H9 (cell line): ENCODE measurements around the gene ARHGEF2. TPM values are rescaled to one million over a fixed set of nuclear protein-coding genes. Genes with fewer than 3 reads are reported as not detected.

Source experiments
- DNase-seq: peaks from one replicate; pipeline ENCODE4 v3.0.0-alpha.2; 2017
- H2AFZ ChIP-seq: one replicate; pipeline ENCODE4 v1.6.1; 2013; ENCODE audit warnings: mild to moderate bottlenecking, low read length, control low read depth, moderate library complexity
- H2AK5ac ChIP-seq: 2 replicates; pipeline ENCODE4 v1.6.1; 2013; ENCODE audit warnings: low read length, control low read depth, mixed read lengths; ENCODE audit not compliant: insufficient read length
- H2BK120ac ChIP-seq: one replicate; pipeline ENCODE4 v1.6.1; 2013; ENCODE audit warnings: low read depth, mild to moderate bottlenecking, low read length, control low read depth, inconsistent platforms; ENCODE audit not compliant: poor library complexity, severe bottlenecking
- H2BK12ac ChIP-seq: 2 replicates; pipeline ENCODE4 v1.6.1; 2013; ENCODE audit warnings: low read length, control low read depth, mixed read lengths, low read depth; ENCODE audit not compliant: insufficient read length
- H2BK15ac ChIP-seq: 2 replicates; pipeline ENCODE4 v1.6.1; 2013; ENCODE audit warnings: low read depth, low read length, control low read depth
- H2BK20ac ChIP-seq: one replicate; pipeline ENCODE4 v1.6.1; 2013; ENCODE audit warnings: low read depth, mild to moderate bottlenecking, low read length, control low read depth, inconsistent platforms; ENCODE audit not compliant: poor library complexity, severe bottlenecking
- H2BK5ac ChIP-seq: 2 replicates; pipeline ENCODE4 v1.6.1; 2013; ENCODE audit warnings: low read length, control low read depth, mixed read lengths; ENCODE audit not compliant: insufficient read length
- H3K14ac ChIP-seq: 2 replicates; pipeline ENCODE4 v1.6.1; 2013; ENCODE audit warnings: low read length, control low read depth; ENCODE audit not compliant: insufficient read depth
- H3K18ac ChIP-seq: 2 replicates; pipeline ENCODE4 v1.6.1; 2013; ENCODE audit warnings: low read depth, mild to moderate bottlenecking, mixed read lengths, low read length, control low read depth; ENCODE audit not compliant: insufficient read length
- H3K23ac ChIP-seq: 2 replicates; pipeline ENCODE4 v1.6.1; 2013; ENCODE audit warnings: low read length, control low read depth, mixed read lengths, low read depth; ENCODE audit not compliant: insufficient read length
- H3K23me2 ChIP-seq: 2 replicates; pipeline ENCODE4 v1.6.1; 2013; ENCODE audit warnings: low read depth, mild to moderate bottlenecking, mixed read lengths, low read length, control low read depth; ENCODE audit not compliant: insufficient read length, poor library complexity, severe bottlenecking
- H3K27ac ChIP-seq: 2 replicates; pipeline ENCODE4 v1.5.1; 2013; ENCODE audit warnings: low read length, control low read depth, mixed read lengths, low read depth; ENCODE audit not compliant: insufficient read length
- H3K27me3 ChIP-seq: 2 replicates; pipeline ENCODE4 v1.6.1; 2013; ENCODE audit warnings: low read length, control low read depth, inconsistent platforms; ENCODE audit not compliant: insufficient read depth
- H3K4ac ChIP-seq: 2 replicates; pipeline ENCODE4 v1.6.1; 2013; ENCODE audit warnings: low read depth, mild to moderate bottlenecking, control low read depth, inconsistent platforms, low read length, moderate library complexity
- H3K4me1 ChIP-seq: 2 replicates; pipeline ENCODE4 v1.6.1; 2013; ENCODE audit warnings: low read length, control low read depth, inconsistent platforms; ENCODE audit not compliant: insufficient read depth
- H3K4me2 ChIP-seq: 2 replicates; pipeline ENCODE4 v1.6.1; 2013; ENCODE audit warnings: low read length, control low read depth, mixed read lengths; ENCODE audit not compliant: insufficient read length, insufficient read depth
- H3K56ac ChIP-seq: 2 replicates; pipeline ENCODE4 v1.6.1; 2013; ENCODE audit warnings: low read depth, mild to moderate bottlenecking, mixed read lengths, low read length, control low read depth; ENCODE audit not compliant: insufficient read length
- H3K79me1 ChIP-seq: 2 replicates; pipeline ENCODE4 v1.6.1; 2013; ENCODE audit warnings: low read depth, mild to moderate bottlenecking, moderate library complexity, low read length, control low read depth, inconsistent platforms; ENCODE audit not compliant: insufficient read depth, poor library complexity, severe bottlenecking
- H3K79me2 ChIP-seq: 2 replicates; pipeline ENCODE4 v1.6.1; 2013; ENCODE audit warnings: low read length, control low read depth, inconsistent platforms; ENCODE audit not compliant: insufficient read depth
- H3K9ac ChIP-seq: 2 replicates; pipeline ENCODE4 v1.6.1; 2013; ENCODE audit warnings: low read length, control low read depth, mixed read lengths; ENCODE audit not compliant: insufficient read length; ENCODE audit errors: extremely low read depth
- H3K9me3 ChIP-seq: one replicate; pipeline ENCODE4 v1.6.1; 2013; ENCODE audit warnings: low read depth, low read length, inconsistent platforms; ENCODE audit not compliant: control insufficient read depth
- H3T11ph ChIP-seq: one replicate; pipeline ENCODE4 v1.6.1; 2013; ENCODE audit warnings: mild to moderate bottlenecking, low read length, control low read depth, inconsistent platforms
- H4K20me1 ChIP-seq: one replicate; pipeline ENCODE4 v1.6.1; 2013; ENCODE audit not compliant: control insufficient read depth, insufficient read length, insufficient read depth
- H4K5ac ChIP-seq: 2 replicates; pipeline ENCODE4 v1.6.1; 2013; ENCODE audit warnings: low read depth, mild to moderate bottlenecking, mixed read lengths, low read length, control low read depth; ENCODE audit not compliant: insufficient read length
- H4K8ac ChIP-seq: replicated peaks from 2 replicates; pipeline ENCODE4 v1.6.1; 2013; ENCODE audit warnings: low read length, control low read depth, mixed read lengths, low read depth; ENCODE audit not compliant: insufficient read length
- H4K91ac ChIP-seq: 2 replicates; pipeline ENCODE4 v1.6.1; 2013; ENCODE audit warnings: low read depth, mild to moderate bottlenecking, moderate library complexity, mixed read lengths, low read length, control low read depth; ENCODE audit not compliant: insufficient read length
- H3K27ac Mint-ChIP-seq, 3 experiments: 2 replicates in 2 of 3; 3 replicates in 1 of 3; pipeline ENCODE4 v1.8.0; 2020 to 2021; ENCODE audit warnings: mixed read lengths in 3 of 3, mild to moderate bottlenecking in 1 of 3, moderate library complexity in 1 of 3
- H3K27me3 Mint-ChIP-seq: 2 replicates; pipeline ENCODE4 v1.8.0; 2021; ENCODE audit warnings: low read depth, mild to moderate bottlenecking, moderate library complexity, mixed read lengths
- H3K36me3 Mint-ChIP-seq, 3 experiments: 2 replicates in 2 of 3; 3 replicates in 1 of 3; pipeline ENCODE4 v1.8.0; 2020 to 2021; ENCODE audit warnings: low read depth in 3 of 3, mixed read lengths in 3 of 3; ENCODE audit not compliant: insufficient read depth in 1 of 3
- H3K4me1 Mint-ChIP-seq, 2 experiments: 2 replicates each; pipeline ENCODE4 v1.8.0; 2020; ENCODE audit warnings: mixed read lengths in 2 of 2
- H3K4me3 Mint-ChIP-seq, 2 experiments: 2 replicates in 1 of 2; 3 replicates in 1 of 2; pipeline ENCODE4 v1.8.0; 2020 to 2021; ENCODE audit warnings: mild to moderate bottlenecking in 2 of 2, mixed read lengths in 2 of 2, moderate library complexity in 1 of 2
- H3K9me3 Mint-ChIP-seq, 2 experiments: 2 replicates in 1 of 2; 3 replicates in 1 of 2; pipeline ENCODE4 v1.8.0; 2020; ENCODE audit warnings: mild to moderate bottlenecking in 2 of 2, mixed read lengths in 2 of 2, moderate library complexity in 1 of 2
- CTCF ChIP-seq: fragments of 200-600 bp; sonication (generic); conservative IDR thresholded peaks from 3 replicates; pipeline ENCODE4 v1.8.0; 2021; ENCODE audit warnings: antibody characterized with exemption, mild to moderate bottlenecking
- WGBS: extraction: QIAGEN DNeasy Blood & Tissue Kit; methylation state at CpG from one replicate; pipeline ENCODE4 v1.1.7; 2013; ENCODE audit warnings: missing lambda C conversion rate, low lambda C conversion rate, mixed read lengths; ENCODE audit not compliant: insufficient read length; ENCODE audit errors: extremely low coverage; 5-methylcytosine and 5-hydroxymethylcytosine counted together
- total RNA-seq: library from RNA; stranded (reverse); gene quantifications from 2 replicates; pipeline ENCODE4 v1.2.1, GENCODE V29; 2021

ARHGEF2 gene
- total RNA-seq, 1 experiment from 2014 or later = 111 TPM

- H4K8ac ChIP-seq = no peak overlapping the region
- H3T11ph ChIP-seq = no peak overlapping the region
- Mint-ChIP-seq H3K4me1 (no peaks in the 10 kb centered on the region), H3K36me3 (peaks cover 29 to 64% (median 63%) of the 10 kb centered on the region in 3 experiments; a peak in 6 of 7 replicates), H3K27me3 (no peaks in the 10 kb centered on the region), H3K4me3 (no peak overlapping the region), H3K27ac (no peak overlapping the region; a peak in 1 of 7 replicates), H3K9me3 (no peaks in the 10 kb centered on the region)
- no peak overlapping the region for H2BK120ac ChIP-seq
- H3K4me1 ChIP-seq = no peaks in the 10 kb centered on the region
- H2AK5ac ChIP-seq = no peak overlapping the region
- no peak overlapping the region for H2BK20ac ChIP-seq
- TF ChIP-seq CTCF = no peak
- H2AFZ ChIP-seq = no peak overlapping the region
- H3K14ac ChIP-seq = no peak overlapping the region
- H4K5ac ChIP-seq = no peak overlapping the region
- H3K18ac ChIP-seq = no peak overlapping the region
- no peaks in the 10 kb centered on the region for H3K23me2 ChIP-seq
- no peak overlapping the region for H2BK15ac ChIP-seq
- no peak overlapping the region for H2BK12ac ChIP-seq
- no peak overlapping the region for H3K9ac ChIP-seq
- H4K91ac ChIP-seq = no peak overlapping the region
- no peak overlapping the region for H2BK5ac ChIP-seq
- no peak overlapping the region for H3K27ac ChIP-seq
- no peak for DNase-seq
- no peak overlapping the region for H3K4ac ChIP-seq
- no peaks in the 10 kb centered on the region for H4K20me1 ChIP-seq
- no peaks in the 10 kb centered on the region for H3K79me2 ChIP-seq
- H3K9me3 ChIP-seq = no peaks in the 10 kb centered on the region
- H3K56ac ChIP-seq = no peak overlapping the region
- H3K79me1 ChIP-seq = no peaks in the 10 kb centered on the region
- no peaks in the 10 kb centered on the region for H3K27me3 ChIP-seq
- no peak overlapping the region for H3K4me2 ChIP-seq
- no CpG with 5 or more reads among the region's 4 CpGs for WGBS
- no peak overlapping the region for H3K23ac ChIP-seq
Observed at GRCh38 chr1:155900161-155900560, 78.2 kb downstream of the ARHGEF2 start.
